Ramos (cell line): ENCODE data around the gene FCN1.

Experiments
- in situ Hi-C: fragments of 300-500 bp; cut with MboI; formaldehyde crosslinking; loops from one replicate; pipeline ENCODE4 v1.14.3; 2022; ENCODE audit warnings: low sequenced_read_pairs; ENCODE audit not compliant: unreplicated experiment

Gene FCN1

GRCh38 chr9:134881313-134881670 is 36.4 kb downstream of the FCN1 start:
- in situ Hi-C loops = no loop called here

- in situ Hi-C loops = no loop called here
Observed at GRCh38 chr9:134880484-134881312, 37.0 kb downstream of the FCN1 start, which contains the start of gene FCN2. Gene FCN2 (plus strand): TSS chr9:134880810. CDS start chr9:134880822, 12 bp downstream.

DNA sequence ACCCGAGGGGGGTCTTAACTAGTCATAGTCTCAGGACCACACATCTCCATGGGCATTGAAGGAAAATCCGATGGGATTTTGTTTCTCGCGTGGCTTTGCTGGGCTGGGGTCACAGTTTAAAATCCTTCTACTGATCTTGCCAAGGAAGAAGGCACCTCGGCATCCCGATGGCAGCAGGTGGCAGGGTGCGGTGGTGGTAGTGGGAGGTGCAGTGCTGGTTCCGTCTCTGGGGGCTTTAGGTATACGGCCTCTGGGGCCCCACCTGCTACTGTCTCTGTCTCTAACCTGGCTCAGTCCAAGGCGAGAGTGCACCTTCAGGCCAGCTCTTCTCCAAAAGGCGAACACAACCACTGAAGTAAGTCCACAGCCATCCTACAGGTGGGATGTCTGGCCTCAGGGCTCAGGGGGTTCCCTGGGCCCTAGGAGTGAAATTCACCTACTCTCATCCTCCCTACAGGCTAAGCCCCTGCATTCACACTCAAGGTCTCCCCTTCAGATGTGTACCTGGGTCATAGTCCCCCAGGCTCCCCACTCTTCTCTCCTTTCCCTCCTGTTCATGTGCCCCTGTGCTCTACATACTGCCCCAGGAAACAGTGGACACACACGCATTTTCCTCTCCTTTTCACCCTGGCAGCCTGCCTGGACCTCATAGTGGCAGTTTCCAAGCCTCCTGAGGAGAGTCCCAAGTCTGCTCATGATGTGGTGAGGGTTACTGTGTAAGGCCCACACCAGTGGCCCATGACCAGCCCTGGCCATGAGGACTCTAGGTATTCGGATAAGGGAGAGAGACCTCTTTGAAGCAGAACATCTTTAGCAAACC is 37.8 kb downstream of the FCN1 start:
- in situ Hi-C loops = no loop called here

DNA sequence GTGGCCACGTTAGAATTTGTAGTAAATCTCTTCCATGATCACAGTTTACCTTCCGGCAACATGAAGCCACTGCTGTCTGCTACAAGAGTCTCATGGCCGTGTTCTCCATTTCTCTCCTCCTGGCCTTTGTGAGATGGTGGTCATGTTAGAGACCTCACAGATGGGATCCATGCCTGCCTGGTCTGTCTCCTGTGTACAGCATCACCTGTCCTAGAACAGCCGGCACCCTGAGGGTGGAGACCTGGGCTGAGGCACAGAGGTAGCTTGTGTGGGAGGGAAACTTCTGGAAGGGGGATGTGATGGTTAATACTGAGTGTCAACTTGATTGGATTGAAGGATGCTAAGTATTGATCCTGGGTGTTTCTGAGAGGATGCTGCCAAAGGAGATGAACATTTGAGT is 40.2 kb downstream of the FCN1 start:
- in situ Hi-C loops = no loop called here

DNA sequence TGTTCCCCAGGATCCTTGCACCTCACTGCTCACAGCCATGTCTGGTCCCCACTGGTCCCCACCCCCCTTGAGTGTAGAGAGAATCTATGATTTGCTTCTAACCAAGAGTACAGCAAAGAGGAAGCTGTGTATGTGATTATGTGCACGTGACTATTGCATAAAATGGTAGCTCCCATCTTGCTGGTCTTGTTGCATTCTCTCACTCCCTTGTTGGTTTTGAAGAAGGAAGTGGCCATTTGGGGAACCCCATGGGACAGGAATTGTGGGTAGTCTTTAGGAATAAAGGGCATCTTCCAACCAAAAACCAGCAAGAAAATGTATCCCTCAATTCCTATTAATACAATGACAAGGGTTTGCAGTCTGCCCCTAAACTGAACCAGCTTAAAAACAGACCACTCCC is 42.3 kb downstream of the FCN1 start:
- in situ Hi-C loops = no loop called here

GRCh38 chr9:134872482-134873231 is 45.1 kb downstream of the FCN1 start:
- in situ Hi-C loops = no loop called here

GRCh38 chr9:134871697-134872340 is 45.9 kb downstream of the FCN1 start:
- in situ Hi-C loops = no loop called here

DNA sequence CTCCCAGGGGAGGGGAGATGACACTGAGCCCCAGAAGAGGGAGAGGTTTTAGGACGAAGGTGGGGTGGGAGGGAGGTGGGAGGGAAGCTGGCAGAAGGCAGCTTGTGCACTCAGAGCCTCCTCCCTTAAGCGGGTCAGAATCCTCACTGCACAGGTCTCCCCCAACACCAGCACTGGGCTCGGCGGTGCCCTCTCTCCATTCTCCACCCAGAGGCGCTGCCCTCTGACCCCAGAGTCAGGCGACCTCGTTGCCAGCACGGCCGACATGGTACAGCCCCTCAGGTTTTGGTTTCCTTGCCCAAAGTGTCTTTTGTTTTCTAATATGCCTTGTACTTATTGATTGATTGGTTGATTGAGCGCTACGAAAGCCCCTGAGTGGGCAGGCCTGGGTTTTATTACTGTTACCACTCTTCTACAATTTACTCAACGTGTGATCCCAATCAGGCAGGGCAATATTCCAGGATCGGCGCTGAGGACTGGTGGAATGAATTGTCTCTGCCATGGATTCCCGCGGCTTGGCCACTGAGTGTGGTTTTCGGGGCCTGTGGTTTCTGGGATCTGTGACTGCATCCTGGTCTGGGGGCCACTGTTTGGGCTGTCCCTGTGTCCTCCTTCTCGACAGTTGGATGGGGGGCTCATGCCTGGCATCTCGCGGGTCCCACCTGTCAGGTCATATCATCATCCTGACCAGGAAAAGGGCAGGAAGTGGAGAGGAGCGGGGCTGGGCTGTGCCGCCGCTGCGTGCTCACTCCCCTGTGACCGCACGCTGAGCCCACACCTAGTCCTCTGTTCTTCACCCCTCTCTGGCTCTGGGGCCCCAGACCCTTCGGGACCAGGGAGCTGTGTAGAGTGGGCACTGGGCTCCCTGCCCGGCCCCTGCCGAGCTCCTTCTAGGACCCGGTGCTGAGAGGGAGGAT is 46.7 kb downstream of the FCN1 start:
- in situ Hi-C loops = no loop called here

- in situ Hi-C loops = no loop called here
Observed at GRCh38 chr9:134870301-134870694, 47.4 kb downstream of the FCN1 start.

DNA sequence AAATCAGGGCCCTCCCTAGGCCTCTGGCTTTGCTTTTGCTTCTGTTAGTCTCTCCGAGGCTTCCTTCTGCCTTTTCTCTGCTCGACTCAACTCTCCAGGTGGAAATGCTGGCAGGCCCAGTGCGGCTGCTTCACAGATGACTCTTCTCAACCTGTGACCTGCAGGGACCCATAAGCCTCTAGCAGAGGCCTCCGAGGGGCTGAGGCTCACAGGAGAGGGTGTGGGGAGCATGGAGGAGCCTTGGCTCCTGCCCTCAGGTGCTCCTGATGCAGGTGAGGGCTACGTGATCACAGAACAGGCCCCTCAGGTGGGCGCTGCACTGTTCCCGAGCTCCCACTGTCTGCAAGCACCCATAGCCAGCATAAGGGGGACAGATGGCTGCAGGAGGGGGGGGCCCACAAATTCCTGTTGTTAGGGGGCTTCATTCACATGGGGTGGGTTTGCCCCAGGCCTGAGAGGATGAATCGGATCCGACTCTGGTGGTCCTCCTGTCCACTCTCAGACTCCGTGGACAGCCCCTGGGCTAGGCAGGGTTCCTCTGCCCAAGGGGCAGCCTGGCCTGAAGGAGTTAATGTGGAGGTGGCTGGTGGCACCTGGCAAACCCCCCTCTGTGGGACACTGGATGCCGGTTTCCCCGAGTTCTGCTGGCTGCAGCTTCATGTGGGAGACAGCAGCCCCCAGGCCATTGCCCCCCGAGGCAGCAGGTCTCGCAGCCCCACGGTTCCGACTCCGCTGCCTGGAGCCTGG is 48.0 kb downstream of the FCN1 start:
- in situ Hi-C loops = no loop called here

- in situ Hi-C loops = no loop called here
Observed at GRCh38 chr9:134868751-134869553, 48.8 kb downstream of the FCN1 start.

DNA sequence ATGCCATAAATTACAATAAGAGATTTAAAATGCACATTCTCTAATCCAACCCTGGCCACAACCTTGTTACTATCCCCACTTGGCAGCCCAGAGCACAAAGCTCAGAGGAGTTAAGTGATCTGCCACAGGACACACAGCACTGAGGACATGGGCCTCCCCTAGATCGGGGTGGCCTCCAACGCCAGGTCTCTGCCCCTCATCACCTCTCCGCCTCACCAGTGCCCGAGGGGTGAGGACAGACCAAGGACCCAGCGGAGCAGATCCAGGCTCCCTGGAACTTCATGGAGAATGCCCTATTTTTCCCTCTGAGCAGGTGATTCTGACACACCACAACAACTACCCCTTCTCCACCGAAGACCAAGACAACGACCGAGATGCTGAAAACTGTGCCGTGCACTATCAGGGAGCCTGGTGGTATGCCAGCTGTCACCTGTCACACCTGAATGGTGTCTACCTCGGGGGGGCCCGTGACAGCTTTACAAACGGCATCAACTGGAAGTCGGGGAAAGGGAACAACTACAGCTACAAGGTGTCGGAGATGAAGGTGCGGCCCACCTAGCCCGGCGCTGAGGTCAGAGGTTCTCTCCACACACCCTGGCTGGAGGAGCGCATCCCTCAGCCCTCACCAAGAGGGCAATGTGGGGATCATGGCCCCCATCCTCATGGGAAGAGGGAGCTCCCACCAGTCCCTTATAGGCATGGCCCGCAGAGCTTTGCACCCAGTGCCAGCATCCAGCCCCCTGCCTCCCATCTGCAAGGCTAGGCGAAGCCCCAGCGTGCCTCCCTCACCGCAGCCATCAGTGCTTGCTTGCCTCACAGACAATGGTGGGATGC is 49.6 kb downstream of the FCN1 start:
- in situ Hi-C loops = no loop called here

GRCh38 chr9:134864821-134865190 is 52.9 kb downstream of the FCN1 start:
- in situ Hi-C loops = no loop called here

GRCh38 chr9:134863941-134864820 is 53.5 kb downstream of the FCN1 start:
- in situ Hi-C loops = no loop called here

GRCh38 chr9:134863306-134863902 is 54.3 kb downstream of the FCN1 start:
- in situ Hi-C loops = no loop called here
